GM19238 (cell line): ENCODE measurements around the gene RMDN3.
A peak's percentile ranks its signal among the peaks of the same experiment; 100 is the strongest.

Experiments
- DNase-seq: peaks from one replicate; pipeline ENCODE4 v3.0.0; 2011; ENCODE audit warnings: low spot score; ENCODE audit not compliant: insufficient read length

RMDN3 gene

GRCh38 chr15:40754883-40755811 lies at the start of gene RMDN3:
TSS of gene RMDN3 (minus strand) at chr15:40755254. CDS start at chr15:40754783, 471 bp downstream.
- DNase-seq, result peak; percentile 89

GRCh38 chr15:40803688-40804087 lies 48.6 kb upstream of the RMDN3 start:
- no peak for DNase-seq

GRCh38 chr15:40803076-40803475 lies 48.0 kb upstream of the RMDN3 start:
- DNase-seq, result no peak

GRCh38 chr15:40799523-40799922 lies 44.5 kb upstream of the RMDN3 start:
- no peak for DNase-seq

- DNase-seq, result no peak
Measured at GRCh38 chr15:40796512-40796911, 41.5 kb upstream of the RMDN3 start.

- no peak for DNase-seq
Measured at GRCh38 chr15:40796041-40796440, 41.0 kb upstream of the RMDN3 start.

- DNase-seq, result no peak
Measured at GRCh38 chr15:40793216-40793989, 38.3 kb upstream of the RMDN3 start.

GRCh38 chr15:40792394-40792793 lies 37.3 kb upstream of the RMDN3 start:
- DNase-seq, result no peak

GRCh38 chr15:40790718-40791117 lies 35.7 kb upstream of the RMDN3 start:
- DNase-seq, result no peak

- no peak for DNase-seq
Measured at GRCh38 chr15:40789999-40790398, 34.9 kb upstream of the RMDN3 start.

- no peak for DNase-seq
Measured at GRCh38 chr15:40789119-40789518, 34.1 kb upstream of the RMDN3 start.

- no peak for DNase-seq
Measured at GRCh38 chr15:40787991-40788390, 32.9 kb upstream of the RMDN3 start.

- no peak for DNase-seq
Measured at GRCh38 chr15:40787344-40787841, 32.3 kb upstream of the RMDN3 start.

- DNase-seq, result no peak
Measured at GRCh38 chr15:40785814-40786213, 30.8 kb upstream of the RMDN3 start.

- no peak for DNase-seq
Measured at GRCh38 chr15:40785164-40785563, 30.1 kb upstream of the RMDN3 start.

- peak; percentile 57 for DNase-seq
Measured at GRCh38 chr15:40782609-40783227, 27.7 kb upstream of the RMDN3 start.

- no peak for DNase-seq
Measured at GRCh38 chr15:40776537-40777141, 21.6 kb upstream of the RMDN3 start.

GRCh38 chr15:40775740-40776536 lies 20.9 kb upstream of the RMDN3 start:
- no peak for DNase-seq

GRCh38 chr15:40775007-40775406 lies 20.0 kb upstream of the RMDN3 start:
- no peak for DNase-seq

- DNase-seq, result no peak
Measured at GRCh38 chr15:40773902-40774301, 18.8 kb upstream of the RMDN3 start.
